ENCODE data around the gene C2orf42.
A peak's percentile ranks its signal among the peaks of the same experiment; 100 is the strongest.
"Not testable (repeated sequence)": the region's sequence is repeated elsewhere in the genome, so short reads cannot be mapped to it uniquely, and the experiment has no call there.

C2orf42 gene

DNA sequence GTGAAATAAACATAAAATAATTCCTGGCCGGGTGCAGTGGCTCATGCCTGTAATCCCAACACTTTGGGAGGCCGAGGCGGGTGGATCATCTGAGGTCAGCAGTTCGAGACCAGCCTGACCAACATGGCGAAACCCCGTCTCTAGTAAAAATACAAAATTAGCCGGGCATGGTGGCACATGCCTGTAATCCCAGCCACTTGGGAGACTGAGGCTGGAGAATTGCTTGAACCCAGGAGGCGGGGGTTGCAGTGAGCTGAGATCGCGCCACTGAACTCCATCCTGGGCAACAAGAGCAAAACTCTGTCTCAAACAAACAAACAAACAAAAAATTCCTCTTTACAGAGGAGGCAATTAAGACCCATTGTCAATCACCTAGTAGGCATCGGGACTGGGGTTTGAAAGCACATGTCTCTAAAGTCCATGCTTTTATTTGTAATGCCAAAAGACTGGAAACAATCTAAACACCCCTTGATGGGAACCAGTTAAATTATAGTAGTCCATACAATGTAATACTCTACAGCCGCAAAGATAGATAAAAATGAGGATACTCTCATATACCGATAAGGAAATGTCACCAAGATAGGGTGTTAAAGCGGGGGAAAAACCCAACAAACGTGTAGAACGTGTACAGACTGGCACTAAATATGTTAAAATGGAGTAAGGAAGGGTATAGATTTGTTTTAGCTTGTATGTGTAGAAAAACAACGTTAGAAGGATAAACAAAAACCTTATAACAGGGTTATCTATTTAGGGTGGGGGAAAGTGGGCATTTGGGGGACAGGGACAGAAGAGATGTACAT, 59.3 kb downstream of the C2orf42 start:
- not testable (repeated sequence) for DNase-seq

DNA sequence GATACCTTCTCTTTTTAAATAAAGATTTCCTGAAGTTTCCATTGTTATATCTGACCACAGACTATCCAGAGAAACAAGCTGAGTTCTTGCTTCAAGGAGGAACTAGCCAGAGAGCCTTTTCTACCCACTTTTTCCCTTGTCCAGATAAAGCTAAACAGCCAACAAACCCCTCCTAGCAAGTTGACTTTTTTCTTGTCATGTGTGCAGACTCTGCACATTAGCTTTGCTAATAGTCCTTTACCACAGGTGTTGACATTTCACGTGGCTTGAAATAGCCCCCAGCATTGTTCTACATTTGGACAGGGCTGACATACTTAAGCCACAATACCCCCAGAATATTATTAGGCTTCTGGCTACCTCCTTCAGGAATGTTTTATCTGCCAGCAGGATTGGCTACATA, 62.8 kb downstream of the C2orf42 start:
- no peak for DNase-seq

DNA sequence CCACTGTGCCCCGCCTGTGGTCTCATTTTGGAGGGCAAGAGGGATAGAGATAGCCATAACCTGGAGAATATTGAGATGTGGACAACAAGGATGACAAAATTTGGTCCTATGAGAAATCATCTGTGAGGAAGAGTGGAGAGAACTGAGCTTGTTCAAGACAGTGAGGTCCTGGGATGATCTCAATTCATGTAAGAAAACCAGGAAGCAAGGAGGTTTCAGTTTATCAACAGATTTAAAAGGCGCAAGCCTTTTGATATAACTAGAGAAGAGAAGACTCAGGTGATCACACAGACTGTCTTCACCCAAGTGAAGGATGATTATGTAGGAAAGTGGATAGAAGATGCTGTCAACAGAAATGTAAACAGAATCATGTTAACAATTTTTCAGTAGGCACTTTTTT, 64.4 kb downstream of the C2orf42 start:
- DNase-seq: no peak

DNA sequence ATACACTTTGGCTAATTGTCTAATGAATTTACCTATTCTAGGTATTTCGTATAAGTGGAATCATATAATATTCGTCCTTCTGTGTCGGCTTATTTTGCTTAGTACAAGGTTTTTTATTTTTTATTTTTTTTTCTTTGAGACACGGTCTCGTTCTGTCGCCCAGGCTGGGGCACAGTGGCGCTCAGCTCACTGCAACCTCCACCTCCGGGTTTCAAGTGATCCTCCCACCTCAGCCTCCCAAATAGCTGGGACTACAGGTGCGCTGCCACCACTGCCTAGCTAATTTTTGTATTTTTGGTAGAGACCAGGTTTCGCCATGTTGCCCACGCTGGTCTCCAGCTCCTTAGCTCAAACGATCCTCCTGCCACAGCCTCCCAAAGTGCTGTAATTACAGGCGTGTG, 65.3 kb downstream of the C2orf42 start:
- DNase-seq: no peak

DNA sequence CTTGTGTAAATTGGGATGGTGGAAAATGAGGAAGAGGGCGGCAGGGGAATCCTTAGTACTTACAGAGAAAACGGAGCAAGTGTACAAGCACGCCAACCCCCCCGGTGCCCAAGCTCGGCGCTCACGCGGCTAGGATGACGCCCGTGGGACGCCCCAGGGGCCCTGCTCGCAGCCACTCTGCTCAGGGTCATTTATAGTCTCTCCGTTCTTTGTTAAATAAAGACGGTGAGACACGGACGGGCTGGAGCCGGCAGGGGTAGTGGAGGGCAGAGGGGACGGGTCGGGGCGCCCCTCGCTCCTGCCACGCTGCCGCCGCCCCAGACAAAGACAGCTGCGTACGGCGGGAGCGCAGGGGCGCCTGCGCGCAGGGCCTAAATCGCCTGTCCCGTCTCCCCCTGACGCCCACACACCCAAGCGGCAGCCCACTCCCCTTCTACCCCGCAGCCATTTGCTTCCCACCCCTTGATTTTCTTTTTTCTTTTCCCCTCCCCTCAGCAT, 65.8 kb downstream of the C2orf42 start:
- peak; percentile 73 for DNase-seq

DNA sequence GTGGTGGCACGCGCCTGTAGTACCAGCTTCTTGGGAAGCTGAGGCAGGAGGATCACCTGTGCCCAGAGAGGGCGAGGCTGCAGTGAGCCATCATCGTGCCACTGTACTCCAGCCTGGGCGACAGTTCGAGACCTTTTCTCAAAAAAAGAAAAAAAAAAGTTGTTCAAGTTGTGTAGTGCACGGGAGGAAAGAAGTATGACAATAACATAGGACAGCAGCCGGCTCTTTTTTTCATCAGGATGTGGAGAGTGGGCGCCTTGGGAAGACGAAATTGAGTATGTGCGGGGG, 67.0 kb downstream of the C2orf42 start:
- DNase-seq: no peak

DNA sequence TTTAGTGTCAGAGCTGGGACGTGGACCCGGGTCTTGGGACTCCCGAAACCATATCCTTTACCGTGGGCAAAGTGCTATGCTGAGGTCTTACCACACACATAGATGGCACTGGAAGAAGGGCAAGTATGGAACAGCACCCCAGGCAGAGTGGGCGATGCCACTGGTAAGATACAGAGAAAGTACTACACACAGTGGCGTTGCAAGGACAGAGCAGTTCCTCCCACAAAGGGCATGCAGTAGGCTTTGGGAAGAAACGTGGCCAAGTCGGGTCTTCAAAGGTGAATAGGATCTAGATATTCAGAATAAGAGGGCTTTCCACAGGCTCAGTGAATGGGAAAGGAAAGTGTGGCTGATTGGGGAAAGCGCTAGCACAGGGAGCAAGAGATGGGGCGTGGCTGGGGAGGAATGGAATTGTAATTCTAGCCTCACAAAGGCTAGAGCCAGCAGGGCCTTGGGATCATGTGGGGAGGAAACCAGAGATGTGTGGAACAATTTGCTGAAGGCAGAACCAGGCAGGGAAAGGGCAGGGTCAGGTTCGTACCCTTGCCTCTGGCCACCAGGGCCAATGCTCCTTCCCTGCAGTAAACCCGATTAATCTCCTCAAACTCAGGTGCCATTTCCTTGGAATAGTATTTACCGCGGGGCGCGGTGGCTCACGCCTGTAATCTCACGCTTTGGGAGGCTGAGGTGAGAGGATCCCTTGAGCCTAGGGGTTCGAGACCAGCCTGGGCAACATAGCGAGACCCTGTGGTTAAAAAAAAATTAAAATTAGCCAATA, 67.6 kb downstream of the C2orf42 start:
- DNase-seq: peak; percentile 90

DNA sequence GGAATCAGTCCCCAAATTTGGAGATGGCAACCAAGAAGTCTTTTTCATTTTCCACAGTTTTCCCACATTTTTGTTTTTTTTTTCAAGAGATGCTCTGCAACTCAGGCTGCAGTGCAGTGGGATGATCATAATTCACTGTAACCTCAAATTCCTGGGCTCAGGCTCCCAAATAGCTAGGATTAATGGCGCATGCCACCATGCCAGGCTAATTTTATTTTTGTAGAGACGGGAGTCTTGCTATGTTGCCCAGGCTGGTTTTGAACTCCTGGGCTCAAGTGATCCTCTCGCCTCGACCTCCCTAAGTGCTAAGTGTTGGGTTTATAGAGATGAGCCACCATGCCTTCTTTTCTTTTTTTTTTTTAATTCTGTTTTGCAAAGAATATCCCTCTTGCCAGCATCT, 68.3 kb downstream of the C2orf42 start:
- DNase-seq: no peak

DNA sequence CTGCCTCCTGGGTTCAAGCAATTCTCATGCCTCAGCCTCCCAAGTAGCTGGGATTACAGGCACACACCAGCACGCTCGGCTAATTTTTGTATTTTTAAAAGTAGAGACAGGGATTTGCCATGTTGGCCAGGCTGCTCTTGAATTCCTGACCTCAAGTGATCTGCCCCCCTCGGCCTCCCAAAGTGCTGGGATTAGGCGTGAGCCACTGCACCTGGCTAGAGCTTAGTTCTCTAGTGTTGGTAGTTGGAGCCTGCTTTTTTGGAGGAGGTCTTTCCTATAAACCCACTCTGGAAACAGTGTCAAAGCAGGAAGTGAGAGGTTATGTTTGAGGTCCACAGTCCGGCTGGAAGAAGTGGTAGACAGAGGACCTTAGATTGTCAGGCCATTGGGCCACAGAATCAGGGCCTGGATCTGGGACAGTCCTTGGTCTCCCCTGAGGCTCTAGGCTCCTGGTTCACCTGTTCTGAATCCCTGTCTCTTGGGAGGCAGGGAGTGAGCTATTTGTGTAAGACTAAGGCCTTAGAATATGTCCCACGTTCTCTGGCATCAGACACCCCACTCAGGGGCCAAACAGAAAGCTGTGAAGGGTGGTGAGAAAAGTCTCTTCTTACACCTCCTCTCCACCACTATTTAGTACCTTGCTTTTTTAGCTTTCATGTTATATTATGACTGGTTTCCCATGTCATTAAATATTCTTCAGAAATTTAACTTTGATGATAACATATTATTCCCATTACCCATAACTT, 69.0 kb downstream of the C2orf42 start:
- DNase-seq: no peak

DNA sequence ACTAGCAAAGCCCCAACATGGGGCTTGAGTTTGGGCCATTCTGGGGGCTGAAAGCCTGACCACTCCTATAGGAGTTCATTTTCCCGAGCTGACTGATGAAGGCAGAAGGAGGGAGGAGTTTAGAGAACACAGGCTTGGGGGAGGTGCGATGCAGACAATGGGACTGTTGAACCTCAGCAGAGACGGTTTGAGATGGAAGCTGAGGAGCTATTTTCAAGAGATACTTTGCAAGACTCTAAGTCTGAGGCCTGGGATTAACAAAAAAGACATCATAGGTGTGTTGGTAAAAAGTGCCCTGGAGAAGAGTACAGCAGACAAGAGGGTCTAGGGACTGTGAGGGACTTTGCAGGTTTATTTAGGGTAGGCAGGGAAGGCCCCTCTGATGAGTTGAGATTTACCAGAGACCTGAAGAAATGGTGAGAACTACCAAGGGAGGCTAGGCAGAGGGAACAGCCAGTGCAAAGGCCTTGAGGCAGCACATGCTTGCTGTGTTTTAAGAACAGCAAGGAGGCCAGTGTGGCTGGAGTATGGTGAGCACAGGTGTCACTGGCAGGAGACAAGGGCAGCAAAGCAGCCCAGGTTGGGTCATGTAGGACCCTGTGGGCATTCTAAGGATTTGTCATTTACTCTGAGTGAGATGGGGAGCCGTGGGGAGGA, 71.9 kb downstream of the C2orf42 start:
- no peak for DNase-seq

DNA sequence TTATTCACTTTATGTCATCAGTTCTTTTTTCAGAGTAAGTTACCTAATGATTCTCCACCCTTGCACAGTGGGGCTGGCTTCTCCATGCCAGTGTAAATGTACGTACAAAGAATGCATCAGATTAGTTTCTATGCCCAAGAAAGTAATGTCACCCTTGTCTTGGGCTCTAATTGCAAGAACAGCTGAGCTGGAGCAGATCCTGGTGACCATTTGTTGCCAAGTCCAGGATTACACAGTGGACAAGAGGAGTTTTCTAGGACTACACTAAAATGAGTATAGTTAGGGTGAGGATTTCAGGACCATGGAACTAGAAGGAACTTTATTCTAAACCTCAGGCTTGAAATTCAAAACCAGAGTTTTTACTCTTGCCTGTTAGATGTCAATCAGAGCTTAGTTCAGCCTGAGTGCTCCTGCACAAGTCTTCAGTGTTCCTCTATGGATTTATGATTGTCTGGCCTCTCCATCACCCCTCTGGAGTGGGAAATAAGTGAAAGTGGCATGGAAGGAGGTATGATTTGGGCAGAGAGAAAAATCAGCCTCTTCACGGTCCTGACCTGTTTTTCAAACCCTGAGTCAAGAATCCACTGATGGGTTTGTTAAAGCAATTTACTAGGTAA, 73.8 kb downstream of the C2orf42 start:
- DNase-seq: peak; percentile 70

DNA sequence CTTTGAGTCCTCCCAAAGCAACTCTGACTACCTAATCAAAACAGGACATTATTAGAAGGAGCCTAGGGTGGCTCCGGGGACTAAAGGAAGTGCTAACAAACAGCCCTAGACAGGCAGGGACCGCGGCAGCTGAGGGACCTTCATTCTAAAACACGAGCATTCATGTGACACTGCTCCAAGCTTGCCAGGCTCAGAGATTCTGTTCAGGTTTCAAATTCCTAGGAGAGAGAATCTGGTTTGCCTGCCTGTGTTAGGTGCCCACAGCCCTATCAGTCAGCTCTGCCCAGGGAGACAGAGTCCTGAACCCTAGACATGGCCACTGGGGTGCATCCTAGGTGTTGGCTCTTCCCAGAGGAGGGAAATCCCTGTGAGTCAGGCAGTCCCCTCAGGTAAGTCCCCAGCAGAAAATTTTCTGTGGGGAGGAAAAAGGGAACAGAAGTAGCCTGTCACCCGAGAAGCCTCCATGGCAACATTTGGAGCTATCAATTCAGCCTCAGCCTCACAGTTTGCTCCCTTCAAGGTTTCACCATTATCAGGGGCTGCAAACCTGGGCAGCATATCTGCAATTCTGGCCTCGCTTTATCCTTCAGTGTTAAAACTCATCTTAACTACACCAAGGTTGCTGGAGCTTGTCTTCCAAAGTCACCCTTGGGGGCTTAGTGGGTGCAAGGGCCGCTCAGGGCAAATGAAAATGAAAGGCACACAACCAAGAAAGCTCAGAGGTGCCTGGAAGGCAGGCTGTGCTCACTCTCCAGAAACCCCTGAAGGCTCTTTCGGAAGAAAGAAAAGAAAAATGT, 75.0 kb downstream of the C2orf42 start:
- DNase-seq: no peak

DNA sequence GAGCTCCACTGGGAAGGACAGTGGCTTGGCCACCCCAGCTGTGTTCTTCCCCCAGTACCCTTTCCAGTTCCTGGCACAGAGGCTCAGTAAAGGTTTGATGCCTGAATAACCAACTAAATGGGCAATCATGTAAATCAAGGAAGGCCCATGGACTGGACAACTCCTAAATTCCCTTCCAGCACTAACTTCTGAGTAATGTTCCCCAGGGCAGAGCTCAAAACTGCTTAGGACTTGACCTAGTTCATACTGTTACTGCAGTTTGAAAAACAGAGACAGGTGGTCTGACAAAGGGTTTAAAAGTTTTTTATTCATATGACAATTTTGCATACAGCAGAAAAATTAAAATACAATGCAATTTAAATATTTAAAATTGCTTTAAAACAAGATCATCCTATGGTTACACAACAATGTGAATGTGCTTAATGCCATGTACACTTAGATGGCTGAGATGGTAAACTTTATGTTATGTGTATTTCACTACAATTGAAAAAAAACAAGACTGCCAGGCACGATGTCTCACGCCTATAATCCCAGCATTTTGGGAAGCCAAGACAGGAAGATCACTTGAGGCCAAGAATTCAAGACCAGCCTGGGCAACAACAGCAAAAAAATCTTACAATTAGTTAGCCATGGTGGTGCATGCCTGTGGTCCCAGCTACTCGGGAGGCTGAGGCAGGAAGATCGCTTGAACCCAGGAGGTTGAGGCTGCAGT, 77.3 kb downstream of the C2orf42 start:
- no peak for DNase-seq

DNA sequence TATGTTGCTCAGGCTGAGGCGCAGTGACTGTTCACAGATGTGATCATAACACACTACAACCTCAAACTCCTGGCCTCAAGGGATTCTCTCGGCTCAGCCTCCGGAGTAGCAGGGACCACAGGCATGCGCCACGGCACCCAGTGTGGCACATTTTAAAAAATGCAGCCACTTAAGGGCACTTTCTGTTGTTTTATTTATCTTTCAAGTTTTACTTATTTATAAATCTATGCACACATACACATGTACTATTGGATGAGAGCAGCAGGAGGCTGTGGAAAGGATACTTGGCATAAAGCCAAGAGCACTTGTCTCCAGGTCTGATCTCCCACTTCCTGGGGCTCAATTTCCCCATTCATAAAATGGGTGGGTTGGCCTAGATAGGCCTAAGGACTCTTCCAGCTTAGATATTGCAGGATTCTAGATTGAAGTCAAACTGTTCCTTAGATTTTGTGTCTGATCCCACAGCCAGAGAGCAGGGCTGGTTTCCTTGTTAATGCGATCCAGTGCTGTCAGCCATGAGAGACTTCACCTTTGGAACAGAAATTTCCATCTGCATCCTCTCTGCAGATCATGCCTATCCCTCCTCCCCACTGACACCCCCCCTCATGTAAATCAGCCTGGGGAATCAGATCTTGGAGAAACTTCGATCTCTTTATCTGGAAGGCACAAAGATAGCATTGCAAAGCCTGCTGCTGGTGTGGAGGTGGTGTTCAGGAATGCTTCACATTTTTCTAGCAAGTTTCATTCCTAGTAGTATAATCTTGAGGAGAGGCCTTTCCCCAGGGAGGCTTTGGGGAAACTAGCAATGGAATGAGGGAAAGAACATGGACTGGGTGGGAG, 78.8 kb downstream of the C2orf42 start:
- no peak for DNase-seq

DNA sequence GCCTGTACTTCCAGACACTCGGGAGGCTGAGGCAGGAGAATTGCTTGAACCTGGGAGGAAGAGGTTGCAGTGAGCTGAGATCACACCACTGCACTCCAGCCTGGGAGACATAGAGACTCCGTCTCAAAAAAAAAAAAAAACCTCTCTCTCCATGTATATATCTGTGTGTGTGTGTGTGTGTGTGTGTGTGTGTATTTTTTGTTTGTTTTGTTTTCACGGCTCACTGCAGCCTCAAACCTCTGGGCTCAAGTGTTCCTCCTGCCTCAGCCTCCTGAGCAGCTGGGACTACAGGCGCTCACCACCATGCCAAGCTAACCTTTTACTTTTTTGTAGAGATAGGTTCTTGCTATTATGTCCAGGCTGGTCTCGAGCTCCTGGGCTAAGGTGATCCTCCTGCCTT, 80.4 kb downstream of the C2orf42 start:
- not testable (repeated sequence) for DNase-seq

DNA sequence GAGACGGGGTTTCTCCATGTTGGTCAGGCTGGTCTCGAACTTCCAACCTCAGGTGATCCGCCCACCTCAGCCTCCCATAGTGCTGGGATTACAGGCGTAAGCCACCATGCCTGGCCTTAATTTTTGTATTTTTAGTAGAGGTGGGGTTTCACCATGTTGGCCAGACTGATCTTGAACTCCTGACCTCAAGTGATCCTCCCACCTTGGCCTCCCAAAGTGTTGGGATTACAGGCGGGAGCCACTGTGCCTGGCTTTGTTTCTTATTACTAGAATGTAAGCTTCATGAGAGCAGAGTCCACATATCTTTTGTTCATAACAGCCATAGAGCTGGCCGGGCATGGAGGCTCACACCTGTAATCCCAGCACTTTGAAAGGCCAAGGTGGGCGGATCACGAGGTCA, 84.7 kb downstream of the C2orf42 start:
- not testable (repeated sequence) for DNase-seq

DNA sequence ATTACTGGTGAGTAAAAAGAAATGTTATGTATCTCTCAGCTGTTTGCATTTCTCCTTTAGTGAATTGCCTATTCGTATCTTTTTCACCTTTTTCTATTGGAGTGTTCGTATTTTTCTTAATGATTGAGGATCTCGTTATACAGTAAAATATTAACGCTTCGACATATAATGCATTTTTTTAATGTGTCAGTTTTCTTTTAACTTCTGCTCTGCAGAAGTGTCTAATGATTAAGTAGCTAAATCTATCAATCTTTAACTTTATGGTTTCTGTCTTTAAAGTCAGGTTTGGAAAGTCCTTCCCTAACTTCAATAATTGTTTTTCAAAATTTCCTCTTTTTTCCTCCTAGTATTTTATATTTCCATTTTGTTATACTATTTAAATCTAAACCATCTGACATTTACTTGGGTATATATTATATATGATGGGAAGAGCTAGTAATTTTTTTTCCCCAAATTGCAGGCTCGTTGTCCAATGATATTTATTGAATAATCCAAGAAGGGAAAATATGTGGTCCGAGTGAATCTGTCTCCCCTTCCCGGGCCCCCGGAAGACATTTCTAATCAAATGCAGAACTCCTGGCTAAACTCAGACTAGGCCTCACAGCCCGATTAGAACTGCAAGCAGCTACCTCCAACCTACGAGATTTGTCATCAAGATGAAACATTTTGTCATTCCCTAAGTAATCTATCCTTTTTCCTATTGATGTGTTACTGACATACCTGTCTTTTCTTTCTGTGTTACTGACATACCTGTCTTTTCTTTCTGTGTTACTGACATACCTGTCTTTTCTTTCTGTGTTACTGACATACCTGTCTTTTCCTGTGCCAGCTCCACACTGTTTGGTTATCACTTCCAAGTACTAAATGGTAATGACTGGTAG, 86.3 kb downstream of the C2orf42 start:
- peak; percentile 91 for DNase-seq

DNA sequence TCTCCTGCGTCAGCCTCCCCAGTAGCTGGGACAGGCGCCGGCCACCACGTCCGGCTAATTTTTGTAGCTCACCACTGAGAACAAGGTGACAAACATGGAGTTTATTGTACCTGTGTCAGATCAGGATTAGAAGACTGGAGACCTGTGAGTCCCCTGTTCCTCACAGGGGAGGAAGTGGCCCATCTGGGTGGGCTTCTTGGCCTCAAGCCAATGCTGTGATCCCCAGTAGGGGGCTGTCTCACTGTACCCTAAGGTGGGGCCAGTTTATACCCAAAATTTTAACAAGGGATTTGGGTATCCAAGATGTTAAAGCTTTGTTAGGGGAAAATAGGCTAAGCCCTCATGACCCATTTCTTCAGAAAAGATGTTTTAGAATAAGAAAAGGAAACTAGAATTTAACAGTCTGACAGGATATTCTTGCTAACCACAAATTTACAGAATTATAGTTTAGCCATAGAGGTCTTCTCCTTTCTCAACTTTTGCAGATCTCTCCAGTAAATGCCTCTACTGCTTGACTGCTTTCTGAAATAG, 87.2 kb downstream of the C2orf42 start:
- peak; percentile 28 for DNase-seq

Data from femur (tissue), 1 donor.